Astrocyte (in vitro differentiated cells and primary cell): Measurements from ENCODE around the gene ARHGAP25. TPM values are rescaled to one million over a fixed set of nuclear protein-coding genes. Genes with fewer than 3 reads are reported as not detected.

Experiments used
- DNase-seq: peaks from one replicate; pipeline ENCODE4 v3.0.0-alpha.2; 2010; ENCODE audit warnings: low read depth
- FAIRE-seq: peaks from 2 replicates; lab custom pipeline; 2011; peaks lifted over from hg19 to GRCh38; lab: Jason Lieb, UNC
- H2AFZ ChIP-seq: 2 replicates; pipeline ENCODE4 v1.6.0; 2012; ENCODE audit warnings: low read depth, low read length, inconsistent platforms
- H3K27ac ChIP-seq: 2 replicates; pipeline ENCODE4 v1.5.1; 2011; ENCODE audit warnings: low read depth, low read length, inconsistent platforms
- H3K27me3 ChIP-seq: 2 replicates; pipeline ENCODE4 v1.6.0; 2011; ENCODE audit warnings: low read length, inconsistent platforms; ENCODE audit not compliant: insufficient read depth
- H3K36me3 ChIP-seq: 2 replicates; pipeline ENCODE4 v1.5.1; 2011; ENCODE audit warnings: low read length, inconsistent platforms; ENCODE audit not compliant: insufficient read depth
- H3K4me1 ChIP-seq: 2 replicates; pipeline ENCODE4 v1.5.1; 2011; ENCODE audit warnings: low read length, inconsistent platforms; ENCODE audit not compliant: insufficient read depth
- H3K4me2 ChIP-seq: 2 replicates; pipeline ENCODE4 v1.6.0; 2012; ENCODE audit warnings: low read length, inconsistent platforms
- H3K4me3 ChIP-seq: 2 replicates; pipeline ENCODE4 v1.5.1; 2011; ENCODE audit warnings: low read depth, mild to moderate bottlenecking, low read length, inconsistent platforms; ENCODE audit not compliant: insufficient read depth
- H3K79me2 ChIP-seq: 2 replicates; pipeline ENCODE4 v1.6.0; 2012; ENCODE audit warnings: mild to moderate bottlenecking, low read length, inconsistent platforms; ENCODE audit not compliant: insufficient read depth
- H3K9ac ChIP-seq: 2 replicates; pipeline ENCODE4 v1.6.0; 2012; ENCODE audit warnings: mild to moderate bottlenecking, low read length, inconsistent platforms
- H3K9me3 ChIP-seq: 2 replicates; pipeline ENCODE4 v1.5.1; 2012; ENCODE audit warnings: low read depth, mild to moderate bottlenecking, low read length, inconsistent platforms; ENCODE audit not compliant: insufficient read depth
- H4K20me1 ChIP-seq: 2 replicates; pipeline ENCODE4 v1.6.0; 2012; ENCODE audit warnings: low read length, inconsistent platforms; ENCODE audit not compliant: insufficient read depth
- H3K27ac Mint-ChIP-seq: one replicate; pipeline ENCODE4 v1.8.0; 2021; ENCODE audit warnings: mild to moderate bottlenecking, mixed read lengths; ENCODE audit not compliant: unreplicated experiment
- H3K27me3 Mint-ChIP-seq: one replicate; pipeline ENCODE4 v1.8.0; 2021; ENCODE audit warnings: low read depth, mixed read lengths; ENCODE audit not compliant: unreplicated experiment
- H3K36me3 Mint-ChIP-seq: one replicate; pipeline ENCODE4 v1.8.0; 2021; ENCODE audit warnings: low read depth, mixed read lengths; ENCODE audit not compliant: unreplicated experiment
- H3K4me1 Mint-ChIP-seq: one replicate; pipeline ENCODE4 v1.8.0; 2021; ENCODE audit warnings: low read depth, mixed read lengths; ENCODE audit not compliant: unreplicated experiment
- H3K4me3 Mint-ChIP-seq: one replicate; pipeline ENCODE4 v1.8.0; 2021; ENCODE audit warnings: mild to moderate bottlenecking, moderate library complexity, mixed read lengths; ENCODE audit not compliant: unreplicated experiment
- H3K9me3 Mint-ChIP-seq: one replicate; pipeline ENCODE4 v1.8.0; 2021; ENCODE audit warnings: mild to moderate bottlenecking, mixed read lengths; ENCODE audit not compliant: unreplicated experiment
- EZH2 ChIP-seq: IDR thresholded peaks from 2 replicates; pipeline ENCODE4 v1.6.1; 2012; ENCODE audit warnings: mild to moderate bottlenecking, low read length, inconsistent platforms; ENCODE audit not compliant: insufficient read depth
- total RNA-seq: library from RNA; stranded (reverse); gene quantifications from 2 replicates; pipeline ENCODE4 v1.2.1, GENCODE V29; 2021
- TF ChIP-seq, protein P1 (sequence below): IDR thresholded peaks from 2 replicates; pipeline ENCODE4 v1.5.1; 2011; ENCODE audit warnings: low read depth, mild to moderate bottlenecking, inconsistent platforms, low read length, moderate library complexity; ENCODE audit not compliant: insufficient read depth

ARHGAP25 gene
- total RNA-seq, 1 donor from 2014 or later, result 0.30 TPM

DNA sequence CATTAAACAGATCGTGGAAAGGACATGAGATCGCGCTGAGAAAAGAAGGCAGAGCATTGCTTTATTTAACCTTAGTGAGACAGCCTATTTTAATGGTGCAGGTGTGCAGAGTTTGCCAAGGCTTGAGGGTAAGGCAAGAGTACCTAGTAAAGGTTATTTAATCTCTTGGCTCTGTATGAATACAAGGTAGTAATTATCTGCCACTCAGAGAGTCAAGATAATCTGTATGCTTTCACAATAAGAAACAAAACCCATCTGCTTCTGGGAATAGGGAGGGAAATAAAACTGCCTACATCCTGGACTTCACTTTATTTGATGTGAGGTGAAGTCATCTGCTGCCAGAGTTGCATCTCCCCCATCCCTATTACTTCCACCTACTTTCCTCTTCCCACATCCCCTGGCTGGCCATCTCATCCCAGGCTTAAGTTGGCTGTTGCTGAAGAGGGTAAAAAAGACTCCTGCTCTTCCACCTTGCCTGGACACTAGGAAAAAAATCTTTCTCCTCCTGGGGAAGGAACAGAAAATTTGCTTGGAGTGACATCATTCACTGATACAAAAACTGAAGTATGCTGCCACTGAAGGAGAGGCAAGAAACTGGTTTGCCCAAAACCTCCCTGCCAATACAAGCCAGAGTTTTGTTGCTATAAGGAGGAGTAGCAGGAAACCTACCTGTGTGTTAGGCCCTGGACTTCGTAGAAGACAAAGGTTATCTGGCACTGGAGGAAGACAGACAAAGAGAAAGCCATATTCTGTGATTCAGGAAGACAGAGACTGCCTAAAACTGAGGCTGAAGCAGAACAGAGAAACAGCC lies 35.8 kb upstream of the ARHGAP25 start:
- Histone ChIP-seq H2AFZ (no peak overlapping the region), H3K4me1 (no peaks in the 10 kb centered on the region), H3K27ac (no peak overlapping the region), H3K4me2 (no peak overlapping the region), H3K27me3 (no peaks in the 10 kb centered on the region), H3K79me2 (no peaks in the 10 kb centered on the region), H4K20me1 (no peaks in the 10 kb centered on the region), H3K4me3 (no peak overlapping the region), H3K36me3 (no peaks in the 10 kb centered on the region), H3K9me3 (peaks cover 3% of the 10 kb centered on the region), H3K9ac (no peak overlapping the region)
- Mint-ChIP-seq H3K27ac (no peak overlapping the region), H3K9me3 (peaks cover 7% of the 10 kb centered on the region), H3K27me3 (no peaks in the 10 kb centered on the region), H3K4me1 (no peaks in the 10 kb centered on the region), H3K36me3 (no peaks in the 10 kb centered on the region), H3K4me3 (no peak overlapping the region)
- DNase-seq, result no peak
- TF ChIP-seq EZH2, result no peak
- TF ChIP-seq, protein P1, sequence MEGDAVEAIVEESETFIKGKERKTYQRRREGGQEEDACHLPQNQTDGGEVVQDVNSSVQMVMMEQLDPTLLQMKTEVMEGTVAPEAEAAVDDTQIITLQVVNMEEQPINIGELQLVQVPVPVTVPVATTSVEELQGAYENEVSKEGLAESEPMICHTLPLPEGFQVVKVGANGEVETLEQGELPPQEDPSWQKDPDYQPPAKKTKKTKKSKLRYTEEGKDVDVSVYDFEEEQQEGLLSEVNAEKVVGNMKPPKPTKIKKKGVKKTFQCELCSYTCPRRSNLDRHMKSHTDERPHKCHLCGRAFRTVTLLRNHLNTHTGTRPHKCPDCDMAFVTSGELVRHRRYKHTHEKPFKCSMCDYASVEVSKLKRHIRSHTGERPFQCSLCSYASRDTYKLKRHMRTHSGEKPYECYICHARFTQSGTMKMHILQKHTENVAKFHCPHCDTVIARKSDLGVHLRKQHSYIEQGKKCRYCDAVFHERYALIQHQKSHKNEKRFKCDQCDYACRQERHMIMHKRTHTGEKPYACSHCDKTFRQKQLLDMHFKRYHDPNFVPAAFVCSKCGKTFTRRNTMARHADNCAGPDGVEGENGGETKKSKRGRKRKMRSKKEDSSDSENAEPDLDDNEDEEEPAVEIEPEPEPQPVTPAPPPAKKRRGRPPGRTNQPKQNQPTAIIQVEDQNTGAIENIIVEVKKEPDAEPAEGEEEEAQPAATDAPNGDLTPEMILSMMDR, result no peak
- FAIRE-seq, result no peak

DNA sequence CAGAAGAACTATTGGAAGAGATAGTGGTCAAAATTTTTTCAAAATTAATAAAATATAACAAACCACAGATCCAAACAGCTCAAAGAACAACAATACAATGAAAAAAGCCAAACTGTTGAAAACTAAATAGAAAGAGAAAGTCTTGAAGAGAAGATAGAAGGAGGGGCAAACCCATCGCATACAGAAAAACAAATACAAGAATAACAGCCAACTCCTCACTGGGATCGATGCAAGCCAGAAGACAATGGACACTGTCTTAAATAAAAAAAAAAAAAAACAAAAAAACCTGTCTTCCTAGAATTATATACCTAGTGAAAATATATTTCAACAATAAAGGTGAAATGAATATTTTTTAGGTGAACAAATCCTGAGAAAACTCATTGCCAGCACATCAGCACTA lies 34.1 kb upstream of the ARHGAP25 start:
- Histone ChIP-seq H3K9me3 (peaks cover 3% of the 10 kb centered on the region), H3K36me3 (no peaks in the 10 kb centered on the region), H3K4me2 (no peak overlapping the region), H3K4me1 (no peaks in the 10 kb centered on the region), H3K9ac (no peak overlapping the region), H3K27ac (no peak overlapping the region), H2AFZ (no peak overlapping the region), H3K27me3 (peaks cover 2% of the 10 kb centered on the region), H4K20me1 (no peaks in the 10 kb centered on the region), H3K4me3 (no peak overlapping the region), H3K79me2 (no peaks in the 10 kb centered on the region)
- Mint-ChIP-seq H3K36me3 (no peaks in the 10 kb centered on the region), H3K27ac (no peak overlapping the region), H3K9me3 (peaks cover 6% of the 10 kb centered on the region), H3K27me3 (peaks cover 4% of the 10 kb centered on the region), H3K4me3 (no peak overlapping the region), H3K4me1 (no peaks in the 10 kb centered on the region)
- no peak for TF ChIP-seq EZH2
- TF ChIP-seq, protein P1, result no peak
- DNase-seq (no peak), FAIRE-seq (no peak)

DNA sequence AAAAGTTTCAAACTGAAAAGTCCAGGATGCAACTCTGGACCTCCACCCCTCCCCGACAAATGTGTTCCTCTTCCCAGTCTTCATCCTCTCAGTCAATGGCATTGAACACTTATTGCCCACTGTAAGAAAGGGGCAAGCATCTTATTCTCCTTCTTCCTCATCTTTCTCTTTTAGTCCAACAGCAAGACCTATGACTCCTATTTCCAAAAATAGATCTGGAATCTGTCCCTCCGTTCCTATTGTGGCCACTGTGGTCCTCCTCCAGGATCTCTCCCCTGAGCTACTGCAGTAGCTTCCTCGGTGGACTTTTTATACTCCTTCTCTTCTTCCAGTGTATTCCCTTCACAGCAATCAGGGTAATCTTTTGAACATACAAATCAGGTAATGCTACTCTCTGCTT lies 28.0 kb upstream of the ARHGAP25 start:
- H3K79me2 ChIP-seq, result no peaks in the 10 kb centered on the region
- H3K4me3 Mint-ChIP-seq, result no peak overlapping the region
- H3K27ac ChIP-seq, result no peak overlapping the region
- H3K36me3 Mint-ChIP-seq, result no peaks in the 10 kb centered on the region
- H3K27me3 Mint-ChIP-seq, result peaks cover 14% of the 10 kb centered on the region
- no peaks in the 10 kb centered on the region for H3K4me1 Mint-ChIP-seq
- H3K4me1 ChIP-seq, result peaks cover 6% of the 10 kb centered on the region
- no peaks in the 10 kb centered on the region for H4K20me1 ChIP-seq
- no peak for FAIRE-seq
- H2AFZ ChIP-seq, result no peak overlapping the region
- TF ChIP-seq, protein P1, result no peak
- TF ChIP-seq EZH2, result no peak
- peaks cover 15% of the 10 kb centered on the region for H3K27me3 ChIP-seq
- no peak overlapping the region for H3K9ac ChIP-seq
- DNase-seq, result no peak
- H3K4me2 ChIP-seq, result no peak overlapping the region
- H3K27ac Mint-ChIP-seq, result no peak overlapping the region
- H3K4me3 ChIP-seq, result no peak overlapping the region
- H3K9me3 Mint-ChIP-seq, result no peaks in the 10 kb centered on the region
- H3K9me3 ChIP-seq, result no peaks in the 10 kb centered on the region
- no peaks in the 10 kb centered on the region for H3K36me3 ChIP-seq
